Mammary epithelial cell (primary cell): ENCODE data around the gene CROCC.

Experiments
- EZH2 ChIP-seq: IDR thresholded peaks from 2 replicates; pipeline ENCODE4 v1.6.1; 2012; ENCODE audit warnings: low read length, inconsistent platforms, borderline replicate concordance
- TF ChIP-seq, protein P1 (sequence below), 2 donors: IDR thresholded peaks in 1 of 2; conservative IDR thresholded peaks in 1 of 2; 2 replicates each; pipeline ENCODE4 v1.5.1; 2011 to 2012; ENCODE audit warnings: inconsistent platforms in 2 of 2, low read length in 2 of 2, mild to moderate bottlenecking in 2 of 2, control low read depth in 1 of 2, low read depth in 1 of 2; ENCODE audit not compliant: insufficient read depth in 1 of 2; ENCODE audit errors: extremely low read depth in 1 of 2

DNA sequence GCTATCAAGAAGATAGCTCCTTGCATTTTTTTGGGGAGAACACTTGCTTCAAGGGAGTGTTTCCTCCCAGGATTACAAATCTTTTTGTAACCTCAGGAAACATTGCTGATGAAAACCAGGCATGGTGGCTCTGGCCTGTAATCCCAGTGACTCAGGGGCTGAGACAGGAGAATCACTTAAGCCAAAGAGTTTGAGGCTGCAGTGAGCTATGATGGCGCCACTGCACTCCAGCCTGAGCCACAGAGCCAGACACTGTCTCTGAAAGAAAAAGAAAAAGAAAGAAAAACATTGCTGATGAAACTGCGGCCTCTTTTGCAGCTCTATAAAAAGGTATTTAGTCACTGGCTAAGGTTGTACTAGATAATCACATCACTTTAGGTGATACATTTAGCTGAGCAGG is 18.7 kb upstream of the CROCC start:
- TF ChIP-seq EZH2 = no peak
- TF ChIP-seq, protein P1, sequence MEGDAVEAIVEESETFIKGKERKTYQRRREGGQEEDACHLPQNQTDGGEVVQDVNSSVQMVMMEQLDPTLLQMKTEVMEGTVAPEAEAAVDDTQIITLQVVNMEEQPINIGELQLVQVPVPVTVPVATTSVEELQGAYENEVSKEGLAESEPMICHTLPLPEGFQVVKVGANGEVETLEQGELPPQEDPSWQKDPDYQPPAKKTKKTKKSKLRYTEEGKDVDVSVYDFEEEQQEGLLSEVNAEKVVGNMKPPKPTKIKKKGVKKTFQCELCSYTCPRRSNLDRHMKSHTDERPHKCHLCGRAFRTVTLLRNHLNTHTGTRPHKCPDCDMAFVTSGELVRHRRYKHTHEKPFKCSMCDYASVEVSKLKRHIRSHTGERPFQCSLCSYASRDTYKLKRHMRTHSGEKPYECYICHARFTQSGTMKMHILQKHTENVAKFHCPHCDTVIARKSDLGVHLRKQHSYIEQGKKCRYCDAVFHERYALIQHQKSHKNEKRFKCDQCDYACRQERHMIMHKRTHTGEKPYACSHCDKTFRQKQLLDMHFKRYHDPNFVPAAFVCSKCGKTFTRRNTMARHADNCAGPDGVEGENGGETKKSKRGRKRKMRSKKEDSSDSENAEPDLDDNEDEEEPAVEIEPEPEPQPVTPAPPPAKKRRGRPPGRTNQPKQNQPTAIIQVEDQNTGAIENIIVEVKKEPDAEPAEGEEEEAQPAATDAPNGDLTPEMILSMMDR (conservative IDR thresholded peaks at IDR 0.05 in 1 of 2, IDR thresholded peaks at IDR 0.05 in 1 of 2; ENCODE audit: extremely low read depth in 1 of 2, insufficient read depth in 1 of 2, low read depth in 1 of 2, low read length in 2 of 2) = no peak
